Naive thymus-derived CD8-positive, alpha-beta T cell (primary cell): ENCODE measurements around the gene SCNN1G. TPM values are rescaled to one million over a fixed set of nuclear protein-coding genes. Genes with fewer than 3 reads are reported as not detected.
A peak's percentile ranks its signal among the peaks of the same experiment; 100 is the strongest.

Experiments
- ATAC-seq, 2 donors: fragments of 150-1000 bp; cut with Tn5 transposase in 1 of 2; sonication (Bioruptor Pico), chemical (Tn5 transposase) in 1 of 2; 1 replicate in 1 of 2; 2 replicates in 1 of 2; pipeline ENCODE4 v1.10.0; 2021; ENCODE audit warnings: mild to moderate bottlenecking in 2 of 2, moderate library complexity in 2 of 2
- POLR2A ChIA-PET: fragments of 350-600 bp; sonication (Branson Sonifier 250); formaldehyde crosslinking; loops from one replicate; lab custom pipeline; 2021; ENCODE audit warnings: antibody characterized with exemption; lab: Charles Lee
- DNase-seq, 10 donors: peaks; one replicate each; pipeline versions ENCODE4 v3.0.0 to v3.0.0-alpha.2; 2020 to 2022
- H3K27ac Mint-ChIP-seq, 10 donors: one replicate each; pipeline ENCODE4 v1.8.0; 2020 to 2022; ENCODE audit warnings: mild to moderate bottlenecking in 10 of 10, mixed read lengths in 10 of 10, moderate library complexity in 4 of 10, inconsistent platforms in 1 of 10
- H3K27me3 Mint-ChIP-seq, 5 donors: one replicate each; pipeline ENCODE4 v1.8.0; 2021 to 2022; ENCODE audit warnings: mixed read lengths in 5 of 5
- H3K36me3 Mint-ChIP-seq, 3 donors: one replicate each; pipeline ENCODE4 v1.8.0; 2020 to 2022; ENCODE audit warnings: mixed read lengths in 3 of 3, mild to moderate bottlenecking in 2 of 3, inconsistent platforms in 1 of 3
- H3K4me1 Mint-ChIP-seq, 4 donors: one replicate each; pipeline ENCODE4 v1.8.0; 2021 to 2022; ENCODE audit warnings: mixed read lengths in 4 of 4
- H3K4me3 Mint-ChIP-seq, 10 donors: one replicate each; pipeline ENCODE4 v1.8.0; 2020 to 2022; ENCODE audit warnings: mild to moderate bottlenecking in 10 of 10, mixed read lengths in 10 of 10, moderate library complexity in 6 of 10, inconsistent platforms in 1 of 10
- H3K9me3 Mint-ChIP-seq, 9 donors: one replicate each; pipeline ENCODE4 v1.8.0; 2020 to 2022; ENCODE audit warnings: mixed read lengths in 9 of 9, mild to moderate bottlenecking in 3 of 9, inconsistent platforms in 1 of 9, moderate library complexity in 1 of 9
- polyA plus RNA-seq, 3 donors: library from polyadenylated mRNA; unstranded; fragments of 300-500 nt; fragmentation: Illumina TruSeq; gene quantifications; one replicate each; pipeline ENCODE4 v1.2.3, GENCODE V29; 2021
- total RNA-seq, 8 experiments: library from RNA in 2 of 8; stranded (reverse) in 2 of 8; gene quantifications; one replicate each; pipeline ENCODE4 v1.2.3 and lab custom pipeline; 2021 to 2026

SCNN1G gene
- total and polyA plus RNA-seq, 5 experiments from 2014 or later, result not detected

DNA sequence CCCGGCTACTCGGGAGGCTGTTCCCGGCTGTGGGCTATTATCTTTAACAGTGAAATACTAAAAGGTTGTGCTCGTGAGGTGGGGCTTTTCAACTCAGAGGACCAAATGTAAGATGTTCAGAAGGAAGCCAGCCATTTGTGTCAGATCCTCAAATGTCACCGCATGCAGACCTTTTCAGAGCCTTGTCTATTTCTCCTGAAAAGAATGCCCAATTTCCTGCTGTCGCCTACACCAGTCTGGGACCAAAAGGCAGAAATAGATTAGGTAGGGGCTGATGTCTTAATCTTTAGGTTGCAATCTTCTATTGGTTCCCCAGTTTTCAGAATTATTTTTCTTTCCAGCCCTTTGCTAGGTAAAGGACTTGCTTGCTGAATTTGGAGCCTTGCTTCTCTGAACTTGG, 24.4 kb upstream of the SCNN1G start:
- Mint-ChIP-seq H3K9me3 (no peaks in the 10 kb centered on the region), H3K4me1 (peaks cover 5 to 12% (median 8%) of the 10 kb centered on the region in 4 donors), H3K36me3 (peaks cover 0 to 2% (median 0%) of the 10 kb centered on the region in 3 donors), H3K4me3 (no peak overlapping the region), H3K27ac (no peak overlapping the region), H3K27me3 (peaks cover 9 to 65% (median 18%) of the 10 kb centered on the region in 5 donors)
- no peak for ATAC-seq
- POLR2A ChIA-PET, result no interaction called here
- no peak for DNase-seq

DNA sequence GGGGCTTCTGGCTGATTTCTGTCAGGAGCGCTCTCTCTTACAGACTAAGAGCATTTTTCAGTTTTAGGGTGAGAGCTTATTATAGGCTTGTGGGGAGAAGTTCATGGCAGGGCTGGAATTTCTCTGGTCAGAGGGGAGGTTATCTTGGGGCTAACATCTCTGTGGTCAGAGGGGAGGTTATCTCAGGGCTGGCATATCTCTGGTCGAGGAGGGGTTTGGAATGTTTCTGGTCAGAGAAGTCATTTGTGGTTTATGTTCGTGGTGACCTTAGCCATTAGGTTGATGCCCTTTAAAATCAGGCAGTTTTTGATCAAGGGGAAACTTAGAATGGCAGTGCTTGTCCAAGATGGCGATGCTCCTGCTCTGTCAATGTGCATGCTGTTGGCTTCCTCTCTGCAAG, 22.5 kb upstream of the SCNN1G start:
- no peak for DNase-seq
- no peak overlapping the region for H3K27ac Mint-ChIP-seq
- H3K4me3 Mint-ChIP-seq, result no peak overlapping the region
- H3K4me1 Mint-ChIP-seq, result peaks cover 5 to 12% (median 8%) of the 10 kb centered on the region in 4 donors
- POLR2A ChIA-PET, result no interaction called here
- H3K36me3 Mint-ChIP-seq, result peaks cover 0 to 2% (median 0%) of the 10 kb centered on the region in 3 donors
- H3K9me3 Mint-ChIP-seq, result no peaks in the 10 kb centered on the region
- ATAC-seq, result no peak
- peaks cover 16 to 73% (median 32%) of the 10 kb centered on the region in 5 donors for H3K27me3 Mint-ChIP-seq

DNA sequence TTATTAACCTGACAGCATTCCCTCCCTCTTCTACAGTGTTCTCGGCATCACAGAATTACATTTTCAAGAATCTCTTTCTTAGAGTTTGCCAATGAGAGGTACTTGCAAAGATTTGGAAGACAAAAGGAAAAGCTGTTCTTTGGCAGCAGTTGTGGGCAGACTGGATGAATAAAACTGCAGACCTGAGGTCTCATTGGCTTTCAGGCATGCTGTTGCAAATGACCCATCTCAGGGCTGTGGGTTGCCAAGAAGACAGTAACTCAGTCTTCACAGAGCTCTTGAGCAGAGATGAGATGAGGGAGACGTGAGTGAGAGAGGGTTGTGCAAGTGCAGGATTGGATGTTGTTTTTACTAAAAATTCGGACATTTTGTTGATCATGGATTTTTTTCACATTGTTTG, 22.0 kb upstream of the SCNN1G start:
- Mint-ChIP-seq H3K4me1 (peaks cover 5 to 12% (median 7%) of the 10 kb centered on the region in 4 donors), H3K4me3 (no peak overlapping the region), H3K27ac (no peak overlapping the region), H3K9me3 (no peaks in the 10 kb centered on the region), H3K27me3 (peaks cover 18 to 68% (median 33%) of the 10 kb centered on the region in 5 donors), H3K36me3 (peaks cover 0 to 2% (median 0%) of the 10 kb centered on the region in 3 donors)
- ATAC-seq, result no peak
- POLR2A ChIA-PET, result interaction anchor here (0.6 kb wide), 1 partner anchor 292 kb away, joined by 3 read pairs; the partner anchor contains the start of gene COG7
- no peak for DNase-seq

DNA sequence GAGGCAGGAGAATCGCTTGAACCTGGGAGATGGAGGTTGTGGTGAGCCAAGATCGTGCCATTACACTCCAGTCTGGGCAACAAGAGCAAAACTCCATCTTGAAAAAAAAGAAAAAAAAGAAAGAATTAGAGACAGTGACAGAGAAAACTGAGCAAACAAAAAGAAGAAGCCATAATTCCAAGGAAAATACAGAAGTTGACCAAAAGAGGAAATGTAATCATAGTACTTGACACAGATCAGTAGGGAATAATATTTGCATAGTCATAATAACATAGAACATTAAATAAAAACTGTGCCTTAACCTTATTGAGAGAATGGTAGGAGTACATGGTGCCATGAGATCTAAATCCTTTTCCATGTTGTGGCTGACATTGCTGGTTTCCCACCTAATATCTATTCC, 18.6 kb upstream of the SCNN1G start:
- no peak overlapping the region for H3K27ac Mint-ChIP-seq
- no peak overlapping the region for H3K4me3 Mint-ChIP-seq
- no peaks in the 10 kb centered on the region for H3K9me3 Mint-ChIP-seq
- H3K4me1 Mint-ChIP-seq, result no peaks in the 10 kb centered on the region
- ATAC-seq (no peak), DNase-seq (no peak)
- H3K36me3 Mint-ChIP-seq, result no peaks in the 10 kb centered on the region
- POLR2A ChIA-PET, result no interaction called here
- peaks cover 28 to 68% (median 50%) of the 10 kb centered on the region in 5 donors for H3K27me3 Mint-ChIP-seq

DNA sequence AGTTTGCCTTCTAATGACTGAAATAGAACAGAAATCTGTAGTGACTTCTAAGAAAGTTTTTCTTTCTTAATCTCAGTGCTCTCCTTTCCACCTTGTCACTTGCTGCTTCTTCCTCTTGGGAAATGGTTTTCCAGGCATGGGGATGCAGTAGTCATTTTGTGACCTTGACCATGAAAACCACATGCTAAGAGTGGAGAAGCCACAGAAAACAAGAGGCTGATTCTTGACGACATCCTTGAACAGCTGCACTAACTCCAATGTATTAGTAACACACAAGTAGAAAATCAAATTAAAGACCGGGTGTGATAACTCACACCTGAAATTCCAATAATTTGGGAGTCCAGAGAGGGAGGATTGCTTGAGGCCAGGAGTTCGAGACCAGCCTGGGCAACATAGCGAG, 17.8 kb upstream of the SCNN1G start:
- H3K36me3 Mint-ChIP-seq, result no peaks in the 10 kb centered on the region
- DNase-seq (no peak), ATAC-seq (no peak)
- H3K4me3 Mint-ChIP-seq, result no peak overlapping the region
- H3K27me3 Mint-ChIP-seq, result peaks cover 28 to 62% (median 50%) of the 10 kb centered on the region in 5 donors
- no peaks in the 10 kb centered on the region for H3K4me1 Mint-ChIP-seq
- no peaks in the 10 kb centered on the region for H3K9me3 Mint-ChIP-seq
- H3K27ac Mint-ChIP-seq, result no peak overlapping the region
- POLR2A ChIA-PET, result no interaction called here

DNA sequence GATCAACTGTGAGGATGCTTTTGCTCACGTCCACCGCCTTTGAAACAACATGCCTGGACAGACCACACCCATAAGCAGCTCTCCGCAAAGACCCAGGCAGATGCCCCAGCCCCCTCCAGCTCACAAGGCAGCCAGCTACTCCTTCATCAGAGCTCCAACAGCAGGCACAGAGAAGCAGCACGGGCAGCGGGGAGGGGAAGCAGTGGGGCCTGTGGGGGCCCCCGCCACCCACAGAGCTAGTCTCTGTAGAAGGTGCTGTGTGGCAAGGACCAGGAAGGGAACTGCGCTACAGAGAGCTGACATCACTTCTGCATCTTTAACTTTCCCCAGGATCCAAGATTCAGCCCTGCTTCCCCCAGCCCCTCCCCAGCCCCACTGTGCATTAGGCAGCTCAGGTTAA, 10.0 kb upstream of the SCNN1G start:
- POLR2A ChIA-PET, result no interaction called here
- Mint-ChIP-seq H3K4me1 (no peaks in the 10 kb centered on the region), H3K27ac (no peak overlapping the region), H3K27me3 (peaks cover 37 to 62% (median 57%) of the 10 kb centered on the region in 5 donors), H3K36me3 (no peaks in the 10 kb centered on the region), H3K4me3 (no peak overlapping the region), H3K9me3 (peaks cover 0 to 3% (median 0%) of the 10 kb centered on the region in 9 donors)
- ATAC-seq, result no peak
- DNase-seq, result no peak

- POLR2A ChIA-PET, result no interaction called here
- Mint-ChIP-seq H3K36me3 (no peaks in the 10 kb centered on the region), H3K4me1 (no peaks in the 10 kb centered on the region), H3K4me3 (no peak overlapping the region), H3K27ac (no peak overlapping the region), H3K27me3 (peaks cover 34 to 64% (median 54%) of the 10 kb centered on the region in 5 donors), H3K9me3 (peaks cover 0 to 3% (median 0%) of the 10 kb centered on the region in 9 donors)
- ATAC-seq (no peak), DNase-seq (no peak)
These were observed 9.6 kb upstream of the SCNN1G start for GRCh38 chr16:23172994-23173393.

DNA sequence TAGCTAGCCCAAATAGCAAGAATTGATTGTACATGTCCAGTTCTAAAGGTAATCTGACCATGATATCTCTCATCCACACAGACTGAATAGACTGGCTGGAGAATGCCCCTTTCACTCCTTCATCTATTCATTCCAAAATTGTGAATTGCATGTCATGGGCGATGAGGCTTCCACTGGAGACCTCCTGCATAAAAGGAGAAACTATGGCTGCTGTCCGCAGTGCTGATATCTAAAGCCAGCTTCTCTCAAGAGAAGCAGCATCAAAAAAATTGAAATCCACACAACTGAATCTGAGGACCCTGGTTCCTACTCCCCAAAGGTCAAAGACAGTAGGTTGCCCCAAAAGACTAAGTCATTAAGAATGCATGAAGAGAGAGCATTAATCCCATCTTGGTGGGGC, 7.9 kb upstream of the SCNN1G start:
- Mint-ChIP-seq H3K4me1 (no peaks in the 10 kb centered on the region), H3K27ac (no peak overlapping the region), H3K4me3 (no peak overlapping the region), H3K9me3 (peaks cover 0 to 3% (median 0%) of the 10 kb centered on the region in 9 donors), H3K36me3 (no peaks in the 10 kb centered on the region), H3K27me3 (peaks cover 44 to 77% (median 57%) of the 10 kb centered on the region in 5 donors)
- no peak for ATAC-seq
- DNase-seq, result no peak
- POLR2A ChIA-PET, result no interaction called here

- DNase-seq (no peak), ATAC-seq (no peak)
- Mint-ChIP-seq H3K27me3 (peaks cover 44 to 77% (median 56%) of the 10 kb centered on the region in 5 donors), H3K4me3 (no peak overlapping the region), H3K4me1 (no peaks in the 10 kb centered on the region), H3K36me3 (no peaks in the 10 kb centered on the region), H3K27ac (no peak overlapping the region), H3K9me3 (peaks cover 0 to 3% (median 0%) of the 10 kb centered on the region in 9 donors)
- POLR2A ChIA-PET, result no interaction called here
These were observed 6.9 kb upstream of the SCNN1G start for GRCh38 chr16:23175651-23176050.

DNA sequence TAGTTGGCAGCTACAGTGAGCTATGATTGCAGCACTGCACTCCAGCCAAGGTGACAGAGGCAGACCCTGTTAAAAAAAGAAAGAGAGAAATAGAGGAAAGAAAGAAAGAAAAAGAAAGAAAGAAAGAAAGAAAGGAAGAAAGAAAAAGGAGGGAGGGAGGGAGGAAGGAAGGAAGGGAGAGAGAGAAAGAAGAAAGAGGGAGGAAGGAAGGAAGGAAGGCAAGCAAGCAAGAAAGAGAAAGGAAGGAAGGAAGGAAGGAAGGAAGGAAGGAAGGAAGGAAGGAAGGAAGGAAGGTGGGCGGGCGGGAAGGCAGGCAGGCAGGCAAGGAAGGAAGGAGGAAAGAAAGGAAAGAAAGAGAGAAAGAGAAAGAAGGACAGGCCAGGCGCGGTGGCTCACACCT, 1.0 kb upstream of the SCNN1G start:
- Mint-ChIP-seq H3K9me3 (no peaks in the 10 kb centered on the region), H3K4me1 (peaks cover 5 to 17% (median 15%) of the 10 kb centered on the region in 4 donors), H3K4me3 (peak overlapping the region in 7 of 10 donors; percentile 24 to 88 (median 45)), H3K27ac (peak overlapping the region in 1 of 10 donors; percentile 13), H3K36me3 (no peaks in the 10 kb centered on the region), H3K27me3 (peaks cover 37 to 77% (median 61%) of the 10 kb centered on the region in 5 donors)
- POLR2A ChIA-PET, result no interaction called here
- ATAC-seq (no peak), DNase-seq (no peak)

- Mint-ChIP-seq H3K9me3 (no peaks in the 10 kb centered on the region), H3K27ac (no peak overlapping the region), H3K27me3 (peaks cover 36 to 76% (median 58%) of the 10 kb centered on the region in 5 donors), H3K36me3 (no peaks in the 10 kb centered on the region), H3K4me3 (peak overlapping the region; percentile 8 to 88 (median 71)), H3K4me1 (peaks cover 5 to 17% (median 15%) of the 10 kb centered on the region in 4 donors)
- POLR2A ChIA-PET, result no interaction called here
- DNase-seq (peak; percentile 51 to 85 (median 71)), ATAC-seq (peak; percentile 99)
These were observed 303 bp upstream of the SCNN1G start for GRCh38 chr16:23182206-23182678.

DNA sequence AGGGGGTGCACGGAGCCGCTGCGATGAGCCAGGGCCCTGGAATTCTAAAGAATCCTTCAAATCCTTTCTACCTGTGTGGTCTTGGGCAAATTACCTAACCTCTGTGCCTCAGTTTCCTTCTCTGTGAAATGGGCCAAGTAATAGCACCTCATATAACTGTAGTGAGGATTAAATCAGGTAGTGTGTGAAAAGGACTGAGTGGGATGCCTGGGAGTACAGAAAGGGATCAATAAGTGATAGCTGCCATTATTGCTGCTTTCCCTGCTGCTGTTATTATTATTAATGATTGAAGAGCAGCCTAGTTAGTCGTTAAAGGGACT, 958 bp downstream of the SCNN1G start:
- H3K9me3 Mint-ChIP-seq, result no peaks in the 10 kb centered on the region
- no peak for ATAC-seq
- H3K27me3 Mint-ChIP-seq, result peaks cover 33 to 76% (median 58%) of the 10 kb centered on the region in 5 donors
- POLR2A ChIA-PET, result no interaction called here
- DNase-seq, result no peak
- peak overlapping the region in 5 of 10 donors; percentile 18 to 45 (median 38) for H3K4me3 Mint-ChIP-seq
- no peak overlapping the region for H3K27ac Mint-ChIP-seq
- H3K4me1 Mint-ChIP-seq, result peaks cover 5 to 17% (median 15%) of the 10 kb centered on the region in 4 donors
- no peaks in the 10 kb centered on the region for H3K36me3 Mint-ChIP-seq

DNA sequence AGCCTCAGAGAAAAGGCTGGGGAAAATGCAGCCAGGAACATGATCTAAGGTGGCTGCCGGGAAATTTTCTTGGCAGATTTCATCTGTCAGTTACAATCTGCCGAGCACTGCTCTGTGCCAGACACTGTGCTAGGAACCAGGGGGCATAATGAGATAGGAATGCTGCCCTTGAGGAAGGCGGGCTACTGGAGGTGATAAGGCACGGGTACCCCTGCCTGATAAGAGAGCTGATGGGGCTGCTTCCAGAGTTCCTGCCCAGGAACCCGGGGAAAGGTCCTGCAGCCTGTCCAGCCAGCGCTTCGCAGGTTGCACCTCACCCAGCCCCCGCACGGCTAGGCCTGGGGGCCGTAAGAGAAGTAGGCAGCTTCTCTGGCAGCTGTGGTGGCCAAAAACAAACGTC, 3.1 kb downstream of the SCNN1G start:
- Mint-ChIP-seq H3K4me1 (peaks cover 5 to 17% (median 15%) of the 10 kb centered on the region in 4 donors), H3K9me3 (no peaks in the 10 kb centered on the region)

GRCh38 chr16:23186171-23186570, 3.6 kb downstream of the SCNN1G start:
- H3K4me3 Mint-ChIP-seq, result no peak overlapping the region
- no peaks in the 10 kb centered on the region for H3K36me3 Mint-ChIP-seq
- H3K4me1 Mint-ChIP-seq, result peaks cover 5 to 16% (median 14%) of the 10 kb centered on the region in 4 donors
- POLR2A ChIA-PET, result interaction anchor here (0.6 kb wide), 1 partner anchor 48 kb away, joined by 3 read pairs; no protein-coding TSS in a partner anchor
- no peak for ATAC-seq
- peaks cover 23 to 62% (median 50%) of the 10 kb centered on the region in 5 donors for H3K27me3 Mint-ChIP-seq
- H3K9me3 Mint-ChIP-seq, result no peaks in the 10 kb centered on the region
- peak overlapping the region in 1 of 10 donors; percentile 11 for H3K27ac Mint-ChIP-seq
- no peak for DNase-seq

More for the DNA sequence above, 3.1 kb downstream of the SCNN1G start:
- peaks cover 21 to 67% (median 54%) of the 10 kb centered on the region in 5 donors for H3K27me3 Mint-ChIP-seq
- H3K36me3 Mint-ChIP-seq, result no peaks in the 10 kb centered on the region
- ATAC-seq (no peak), DNase-seq (no peak)
- POLR2A ChIA-PET, result no interaction called here
- no peak overlapping the region for H3K4me3 Mint-ChIP-seq
- no peak overlapping the region for H3K27ac Mint-ChIP-seq
